GM19193 (cell line): ENCODE measurements around the gene ETV2.

Experiments used
- POLR2A ChIP-seq: IDR thresholded peaks from 4 replicates; pipeline ENCODE4 v1.6.1; 2011; ENCODE audit not compliant: insufficient read depth, insufficient read length; ENCODE audit errors: extremely low read depth

The ETV2 gene

DNA sequence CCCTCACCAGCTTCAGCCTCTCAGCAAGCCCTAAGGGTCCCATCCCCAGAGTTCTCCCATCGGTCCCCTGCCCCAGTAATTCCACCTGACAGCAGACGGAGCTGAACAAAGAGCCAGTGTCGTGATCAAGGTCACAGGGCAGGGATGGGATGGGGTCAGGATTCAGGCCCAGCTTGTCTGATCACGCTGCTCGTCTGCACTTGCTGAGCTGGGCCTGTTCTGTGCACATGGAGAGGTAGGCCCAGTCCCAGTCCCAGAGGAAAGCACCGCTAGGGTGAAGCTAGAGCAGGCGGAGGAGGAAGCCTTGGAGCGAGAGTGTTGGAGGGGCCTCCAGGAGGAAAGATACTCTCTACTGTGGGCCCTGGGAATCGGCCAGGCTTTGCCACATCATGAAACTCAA is 19.8 kb upstream of the ETV2 start:
- TF ChIP-seq POLR2A = no peak

DNA sequence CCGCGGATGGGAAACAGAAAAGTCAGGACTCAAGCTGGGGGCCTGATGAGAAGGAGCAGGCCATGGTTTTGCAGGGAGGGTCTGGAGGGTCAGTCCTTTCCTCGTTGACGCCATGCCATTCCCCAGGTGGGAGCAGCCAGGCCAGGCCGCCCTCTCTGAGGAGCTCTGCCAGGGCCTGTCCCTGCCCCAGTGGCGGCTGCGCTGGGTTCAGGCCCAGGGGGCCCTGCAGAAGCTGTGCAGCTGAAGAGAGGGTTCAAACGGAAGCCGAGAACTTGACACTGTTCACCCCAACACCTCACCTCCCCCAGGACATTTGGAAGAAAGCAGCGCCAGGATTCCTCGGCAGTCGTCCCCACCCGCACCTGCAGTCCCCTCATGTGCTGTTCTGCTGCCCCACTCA is 18.8 kb upstream of the ETV2 start:
- no peak for TF ChIP-seq POLR2A

DNA sequence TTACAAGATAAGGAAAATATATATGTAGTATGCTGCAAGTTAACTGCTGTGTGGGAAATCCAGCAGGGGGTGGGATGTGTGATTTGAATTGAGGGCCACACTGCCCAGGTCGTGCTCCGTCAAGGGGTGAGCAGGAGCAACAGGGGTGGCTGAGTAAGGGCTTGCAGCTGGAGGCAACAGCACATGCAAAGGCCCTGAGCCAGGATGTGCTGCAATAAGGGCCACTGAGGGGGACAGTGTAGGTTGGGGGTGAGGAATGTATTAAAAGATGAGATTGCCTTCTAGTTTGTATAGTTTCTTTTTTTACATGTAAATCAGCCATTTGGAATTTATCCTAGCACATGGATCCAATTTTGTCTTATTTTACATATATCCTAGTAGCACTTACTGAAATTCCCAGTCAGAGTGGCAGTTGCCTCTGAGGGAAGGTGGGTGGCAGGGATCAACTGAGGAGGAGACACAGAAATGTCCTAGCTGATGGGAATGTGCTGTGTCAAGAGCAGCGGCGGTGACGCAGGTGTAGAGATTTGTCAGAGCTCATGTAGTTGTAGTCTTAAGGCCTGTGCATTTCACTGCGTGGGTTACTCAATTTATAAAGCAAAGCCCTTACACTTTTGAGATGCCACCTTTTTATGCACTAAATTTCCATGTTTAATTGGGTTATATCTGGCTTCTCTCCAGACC is 18.1 kb upstream of the ETV2 start:
- TF ChIP-seq POLR2A = no peak

DNA sequence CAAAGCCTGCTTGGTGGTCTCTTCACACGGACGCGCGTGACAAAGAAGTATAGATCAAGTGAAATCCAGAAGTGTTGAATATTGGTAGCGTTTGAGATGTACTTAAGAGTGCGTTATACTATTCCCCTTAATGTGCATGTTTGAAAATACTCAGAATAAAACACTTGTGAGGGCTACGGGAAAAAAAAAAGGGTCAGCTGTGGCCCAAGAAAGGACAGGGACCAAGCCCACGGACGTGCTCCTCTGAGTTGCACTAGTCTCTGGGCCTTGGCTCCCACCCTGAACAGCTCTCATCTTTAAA is 13.3 kb upstream of the ETV2 start:
- no peak for TF ChIP-seq POLR2A

DNA sequence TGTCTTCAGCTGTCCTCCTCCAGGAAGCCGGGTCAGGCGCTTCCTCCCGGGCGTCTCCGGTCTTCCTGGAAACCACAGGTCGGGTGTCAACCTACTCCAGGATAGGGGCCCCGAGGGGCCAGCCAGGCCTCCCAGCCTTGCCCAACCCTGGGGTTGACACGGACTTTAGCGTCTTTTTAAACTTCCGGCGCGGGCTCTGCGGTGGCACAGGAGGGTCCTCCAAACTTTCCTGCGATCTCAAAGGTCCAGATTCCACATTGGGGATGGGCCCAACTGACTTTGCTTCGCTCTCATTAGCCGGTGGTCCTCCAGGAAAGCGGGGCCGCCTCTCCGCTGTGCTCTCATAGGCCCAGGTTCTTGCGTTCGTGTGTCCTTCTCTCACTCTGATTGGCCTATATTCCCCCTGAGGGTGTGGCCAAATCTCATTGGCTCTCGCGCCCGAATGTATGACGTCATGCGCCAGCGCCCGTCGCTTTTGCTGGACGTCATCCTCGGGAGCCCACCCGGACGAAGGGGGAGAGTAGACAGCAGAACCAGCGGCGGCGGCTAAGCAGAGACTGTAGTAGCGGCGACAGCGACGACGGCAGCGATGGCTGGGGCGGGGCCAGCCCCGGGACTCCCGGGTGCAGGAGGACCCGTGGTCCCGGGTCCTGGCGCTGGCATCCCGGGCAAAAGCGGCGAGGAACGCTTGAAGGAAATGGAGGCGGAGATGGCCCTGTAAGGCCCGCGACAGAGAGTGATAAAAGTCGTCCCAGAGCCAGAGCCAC is 12.8 kb upstream of the ETV2 start, which contains the start of gene RBM42:
Gene RBM42, plus strand, starts transcription at position 472 of the 767 bp plus-strand sequence. Its CDS starts 118 bp downstream, at position 590.
- peak; percentile 72 for TF ChIP-seq POLR2A

DNA sequence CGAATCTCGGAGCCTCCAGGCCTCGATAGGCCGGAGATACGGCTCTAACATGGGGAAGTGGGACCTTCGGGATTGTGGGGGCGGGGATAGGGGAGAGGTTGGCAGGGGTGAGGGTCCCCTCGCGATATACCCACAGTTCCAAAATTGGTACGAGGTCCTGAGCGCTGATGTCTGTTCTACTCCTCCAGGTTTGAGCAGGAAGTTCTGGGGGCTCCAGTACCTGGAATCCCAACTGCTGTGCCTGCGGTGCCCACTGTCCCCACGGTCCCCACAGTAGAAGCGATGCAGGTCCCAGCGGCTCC is 12.3 kb upstream of the ETV2 start:
- TF ChIP-seq POLR2A = no peak

DNA sequence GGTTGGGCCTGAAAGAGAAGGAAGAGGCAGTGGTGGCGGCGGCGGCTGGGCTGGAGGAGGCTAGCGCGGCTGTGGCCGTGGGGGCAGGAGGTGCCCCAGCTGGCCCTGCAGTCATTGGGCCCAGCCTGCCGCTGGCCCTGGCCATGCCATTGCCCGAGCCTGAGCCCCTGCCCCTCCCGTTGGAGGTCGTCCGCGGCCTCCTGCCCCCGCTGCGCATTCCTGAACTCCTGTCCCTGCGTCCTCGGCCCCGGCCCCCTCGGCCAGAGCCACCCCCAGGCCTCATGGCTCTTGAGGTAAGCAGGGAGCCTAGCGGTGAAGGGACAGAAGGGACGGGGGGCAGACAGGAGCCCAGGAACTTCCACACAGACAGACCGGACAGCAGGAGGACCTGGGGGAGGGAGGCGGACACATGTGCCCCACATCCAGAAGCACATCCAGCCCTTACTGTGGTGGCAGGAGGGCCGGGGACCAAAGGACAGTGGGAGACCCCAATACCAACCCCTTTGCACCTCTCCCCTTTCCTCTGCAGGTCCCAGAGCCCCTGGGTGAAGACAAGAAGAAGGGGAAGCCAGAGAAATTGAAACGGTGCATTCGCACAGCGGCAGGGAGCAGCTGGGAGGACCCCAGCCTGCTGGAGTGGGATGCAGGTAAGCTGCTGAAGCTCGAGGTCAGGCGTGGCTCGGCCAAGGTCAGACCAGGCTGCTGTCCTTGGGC is 7.7 kb upstream of the ETV2 start:
- TF ChIP-seq POLR2A = no peak

DNA sequence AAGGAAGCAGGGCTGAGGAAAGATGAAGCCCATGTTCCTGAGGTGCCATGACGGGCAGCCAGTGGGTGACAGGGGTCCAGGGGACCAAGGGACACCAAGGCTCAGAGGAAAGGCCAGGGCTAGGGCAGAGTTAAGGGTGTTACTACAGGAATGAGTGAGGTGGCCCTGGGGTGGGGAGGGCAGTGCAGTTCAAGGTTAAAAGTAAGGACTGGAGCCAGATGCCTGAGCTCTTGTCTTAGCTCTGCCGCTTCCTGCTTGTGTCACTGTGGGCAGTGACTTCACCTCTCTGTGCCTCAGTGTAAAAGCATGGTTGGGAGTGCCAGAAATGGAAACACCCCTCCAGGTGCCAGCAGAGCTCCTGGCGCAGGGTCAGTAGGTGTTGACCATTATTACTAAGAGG is 4.9 kb upstream of the ETV2 start:
- TF ChIP-seq POLR2A = no peak

DNA sequence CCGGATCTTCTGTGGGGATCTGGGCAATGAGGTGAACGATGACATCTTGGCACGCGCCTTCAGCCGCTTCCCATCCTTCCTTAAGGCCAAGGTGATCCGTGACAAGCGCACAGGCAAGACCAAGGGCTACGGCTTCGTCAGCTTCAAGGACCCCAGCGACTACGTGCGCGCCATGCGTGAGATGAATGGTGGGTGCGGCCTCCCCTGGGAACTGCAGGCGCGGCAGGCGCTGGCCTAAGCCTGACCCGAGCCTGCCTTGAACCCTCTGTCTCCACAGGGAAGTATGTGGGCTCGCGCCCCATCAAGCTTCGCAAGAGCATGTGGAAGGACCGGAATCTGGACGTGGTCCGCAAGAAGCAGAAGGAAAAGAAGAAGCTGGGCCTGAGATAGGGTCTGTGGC is 4.4 kb upstream of the ETV2 start:
- TF ChIP-seq POLR2A = no peak

DNA sequence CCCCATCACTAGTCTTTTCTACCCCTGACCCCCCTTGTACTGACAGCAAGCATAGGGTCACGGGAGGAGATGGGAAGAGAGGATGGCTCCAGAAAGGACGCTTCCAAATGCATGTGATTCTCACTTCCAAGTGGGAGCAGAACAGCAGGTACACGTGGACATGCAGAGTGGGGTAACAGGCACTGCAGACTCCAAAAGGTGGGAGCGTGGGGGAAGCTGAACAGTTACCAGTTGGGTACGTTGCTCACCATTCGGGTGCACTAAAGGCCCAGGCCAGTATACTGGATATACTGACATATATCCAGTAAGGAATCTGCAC is 2.3 kb upstream of the ETV2 start:
- TF ChIP-seq POLR2A = no peak

DNA sequence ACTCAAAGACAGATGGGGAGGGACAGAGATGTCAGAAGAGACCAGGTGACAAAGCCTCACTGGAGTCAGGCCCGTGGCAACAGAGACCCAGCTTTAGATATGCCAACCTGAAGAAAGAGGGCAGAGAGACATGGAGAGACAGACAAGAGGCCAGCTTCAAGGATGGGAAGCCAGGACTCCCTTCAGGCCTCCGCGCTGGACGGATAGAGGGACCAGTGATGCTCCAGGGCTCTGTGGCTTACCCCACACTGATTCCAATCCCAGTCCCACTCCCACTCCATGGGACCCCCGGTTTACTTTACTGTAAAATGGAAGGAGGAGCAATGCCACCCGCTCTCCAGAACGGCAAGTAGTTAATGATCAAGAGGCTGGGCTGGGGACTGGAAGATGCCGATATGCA is 1.7 kb upstream of the ETV2 start:
- TF ChIP-seq POLR2A = no peak

DNA sequence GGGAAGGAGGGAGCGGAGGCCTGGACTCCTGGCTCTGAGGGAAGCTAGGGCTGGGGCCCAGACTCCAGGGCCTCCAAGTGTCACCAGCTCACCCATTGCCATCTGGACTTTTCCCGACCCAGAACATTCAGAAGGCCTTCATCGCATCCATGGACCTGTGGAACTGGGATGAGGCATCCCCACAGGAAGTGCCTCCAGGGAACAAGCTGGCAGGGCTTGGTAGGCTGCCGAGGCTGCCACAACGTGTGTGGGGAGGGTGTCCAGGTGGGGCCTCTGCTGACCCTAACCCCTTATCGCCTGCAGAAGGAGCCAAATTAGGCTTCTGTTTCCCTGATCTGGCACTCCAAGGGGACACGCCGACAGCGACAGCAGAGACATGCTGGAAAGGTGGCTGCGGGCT is 767 bp downstream of the ETV2 start:
- no peak for TF ChIP-seq POLR2A

DNA sequence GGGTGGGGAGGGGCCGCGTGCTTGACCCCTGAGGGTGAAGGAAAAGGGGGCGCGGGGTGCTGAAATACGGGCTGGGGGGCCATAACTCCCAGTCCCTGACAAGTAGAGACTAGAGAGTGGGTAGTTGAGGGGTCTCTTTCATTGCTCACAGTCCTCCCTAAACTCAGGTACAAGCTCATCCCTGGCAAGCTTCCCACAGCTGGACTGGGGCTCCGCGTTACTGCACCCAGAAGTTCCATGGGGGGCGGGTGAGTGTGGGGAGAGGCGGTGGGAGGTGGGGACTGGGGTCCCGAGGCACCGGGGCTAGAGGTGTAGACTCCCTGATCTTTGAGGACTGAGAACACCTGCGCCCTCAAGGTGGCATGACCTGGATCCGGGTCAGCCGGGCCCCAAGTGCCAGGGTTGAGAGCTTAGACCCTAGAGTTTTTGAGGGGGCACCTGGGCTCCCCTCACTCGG is 1.3 kb downstream of the ETV2 start:
- TF ChIP-seq POLR2A = no peak

DNA sequence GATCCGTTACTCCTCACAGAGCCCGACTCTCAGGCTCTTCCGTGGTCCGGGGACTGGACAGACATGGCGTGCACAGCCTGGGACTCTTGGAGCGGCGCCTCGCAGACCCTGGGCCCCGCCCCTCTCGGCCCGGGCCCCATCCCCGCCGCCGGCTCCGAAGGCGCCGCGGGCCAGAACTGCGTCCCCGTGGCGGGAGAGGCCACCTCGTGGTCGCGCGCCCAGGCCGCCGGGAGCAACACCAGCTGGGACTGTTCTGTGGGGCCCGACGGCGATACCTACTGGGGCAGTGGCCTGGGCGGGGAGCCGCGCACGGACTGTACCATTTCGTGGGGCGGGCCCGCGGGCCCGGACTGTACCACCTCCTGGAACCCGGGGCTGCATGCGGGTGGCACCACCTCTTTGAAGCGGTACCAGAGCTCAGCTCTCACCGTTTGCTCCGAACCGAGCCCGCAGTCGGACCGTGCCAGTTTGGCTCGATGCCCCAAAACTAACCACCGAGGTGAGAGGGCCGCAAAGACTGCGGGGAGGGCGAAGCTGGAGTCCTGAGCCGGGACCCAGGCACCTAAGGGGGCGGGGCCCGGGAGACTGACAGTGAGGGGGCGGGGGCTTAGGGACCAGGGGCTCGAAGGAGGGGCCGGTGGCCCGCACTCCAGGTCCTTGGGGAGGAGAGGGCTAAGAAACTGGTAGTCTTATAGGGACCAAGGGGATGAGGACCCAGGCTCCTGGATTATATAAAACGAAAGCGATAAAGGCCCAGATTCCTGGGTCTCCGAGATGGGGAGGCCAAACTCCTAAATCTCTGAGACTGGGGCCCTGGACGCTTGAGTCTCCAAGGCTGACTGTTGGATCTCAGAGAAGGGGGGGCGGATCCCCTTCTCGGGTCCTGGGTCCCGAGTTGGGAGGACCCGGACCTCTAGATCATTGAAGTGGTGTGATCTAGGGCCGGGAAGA is 2.0 kb downstream of the ETV2 start:
- TF ChIP-seq POLR2A = peak; percentile 81

DNA sequence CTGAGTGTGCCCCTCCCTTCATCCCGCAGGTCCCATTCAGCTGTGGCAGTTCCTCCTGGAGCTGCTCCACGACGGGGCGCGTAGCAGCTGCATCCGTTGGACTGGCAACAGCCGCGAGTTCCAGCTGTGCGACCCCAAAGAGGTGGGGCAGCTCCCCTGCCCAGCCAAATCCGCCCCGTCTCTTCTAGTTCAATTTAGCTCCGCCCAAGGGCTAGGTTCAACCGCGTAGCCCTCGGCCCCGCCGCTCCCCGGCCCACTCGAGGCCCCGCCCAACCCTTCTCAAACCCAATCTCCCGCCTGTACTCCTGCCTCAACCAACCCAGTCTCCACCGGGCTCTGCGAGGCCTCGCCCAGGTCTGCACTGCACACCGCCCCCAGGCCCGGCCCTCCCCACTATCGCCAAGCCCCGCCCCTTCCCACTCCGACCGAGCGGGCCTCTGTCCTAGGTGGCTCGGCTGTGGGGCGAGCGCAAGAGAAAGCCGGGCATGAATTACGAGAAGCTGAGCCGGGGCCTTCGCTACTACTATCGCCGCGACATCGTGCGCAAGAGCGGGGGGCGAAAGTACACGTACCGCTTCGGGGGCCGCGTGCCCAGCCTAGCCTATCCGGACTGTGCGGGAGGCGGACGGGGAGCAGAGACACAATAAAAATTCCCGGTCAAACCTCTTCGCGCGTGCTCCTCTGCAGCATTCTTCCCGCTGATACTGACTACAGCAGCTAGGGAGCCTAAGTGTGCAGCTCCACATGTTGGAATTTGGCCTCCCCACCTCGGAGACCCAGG is 2.9 kb downstream of the ETV2 start:
- TF ChIP-seq POLR2A = peak; percentile 32

DNA sequence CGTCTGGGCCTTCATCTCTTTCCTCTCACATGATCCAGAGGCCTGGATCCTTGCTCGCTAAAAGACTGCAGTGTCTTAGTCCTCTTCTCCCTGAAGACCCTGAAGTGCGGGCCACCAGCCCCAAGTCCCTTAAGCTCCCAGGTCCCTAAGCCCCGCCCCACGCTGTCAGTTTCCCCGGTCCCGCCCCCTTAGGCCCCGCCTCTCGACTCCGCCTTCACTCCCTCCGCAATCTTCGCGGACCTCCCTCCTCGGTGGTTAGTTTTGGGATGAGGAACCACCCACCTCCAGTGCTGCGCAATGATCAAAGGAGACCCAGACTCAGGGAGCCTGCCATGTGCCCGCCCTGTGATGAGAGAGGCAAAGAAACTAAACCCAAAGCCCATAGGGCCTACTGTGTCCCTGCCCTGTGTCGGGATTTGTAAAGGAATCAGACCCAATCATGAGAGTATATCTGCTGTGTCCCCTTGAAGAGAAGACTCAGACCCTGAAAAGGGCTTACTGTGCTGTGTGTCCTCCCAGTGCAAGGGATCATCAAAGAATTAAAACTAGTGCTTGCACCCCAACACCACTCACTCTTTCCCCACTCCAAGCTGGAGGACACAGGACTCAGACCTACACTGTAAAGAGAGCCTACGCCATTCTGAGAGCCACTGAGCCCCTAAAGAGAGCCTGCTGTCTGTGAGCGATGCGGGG is 3.6 kb downstream of the ETV2 start:
- TF ChIP-seq POLR2A = no peak
